NCI-H774 (cell line): ENCODE results near the gene SPIN2B.

Experiments used
- DNase-seq: peaks from one replicate; lab custom pipeline; 2025; lab: John Stamatoyannopoulos, UW

Gene SPIN2B

DNA sequence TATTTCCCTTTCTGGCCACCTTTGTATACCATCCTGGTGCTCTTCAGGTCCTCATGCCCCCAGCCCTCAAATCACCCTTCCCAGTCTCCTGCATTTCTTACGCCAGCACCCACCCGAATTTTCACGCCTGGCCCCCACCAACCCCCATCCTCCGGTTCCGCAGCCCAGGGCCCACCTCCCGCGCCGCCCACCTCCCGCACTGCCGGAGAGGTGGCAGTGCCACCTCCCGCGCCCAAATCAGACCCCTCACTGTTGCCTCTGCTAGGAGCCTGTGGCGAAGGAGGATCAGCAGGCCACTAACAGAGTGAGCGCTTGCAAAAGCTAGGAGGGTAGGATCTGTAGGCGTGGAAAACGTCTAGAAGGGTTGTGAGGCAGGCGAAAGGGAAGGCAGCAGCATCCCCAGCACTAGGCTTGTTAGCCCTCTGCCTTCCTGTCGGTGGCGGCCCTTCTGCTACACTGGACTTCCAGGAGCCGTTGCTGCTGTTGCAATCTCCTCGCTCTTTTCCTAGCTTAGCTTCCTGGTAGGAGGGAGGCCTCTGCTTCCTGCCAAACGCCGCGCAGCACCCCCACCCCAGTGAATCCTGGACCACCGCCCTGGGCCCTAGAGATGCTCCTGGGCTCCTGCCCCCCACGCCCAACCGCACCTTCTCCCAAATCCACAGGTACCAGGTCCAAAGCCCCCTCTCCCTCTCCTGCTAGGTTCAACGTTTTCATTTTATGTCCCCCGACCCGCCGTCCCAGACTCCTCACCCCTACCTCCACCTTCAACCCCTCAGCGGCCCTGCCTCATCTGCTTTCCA is 51.0 kb downstream of the SPIN2B start:
- no peak for DNase-seq
